Stimulated activated CD8-positive, alpha-beta memory T cell treated with anti-CD3 and anti-CD28 coated beads, Interleukin-12 subunit alpha, Interleukin-12 subunit beta, amount 100 ng/mL, for 24 hours (primary cell): ENCODE data around the gene STK38L.

Experiments used
- DNase-seq: peaks from one replicate; pipeline ENCODE4 v3.0.0-alpha.2; 2020; ENCODE audit errors: extremely low read depth

STK38L gene

GRCh38 chr12:27345376-27345775 is 101.3 kb downstream of the STK38L start:
- no peak for DNase-seq

DNA sequence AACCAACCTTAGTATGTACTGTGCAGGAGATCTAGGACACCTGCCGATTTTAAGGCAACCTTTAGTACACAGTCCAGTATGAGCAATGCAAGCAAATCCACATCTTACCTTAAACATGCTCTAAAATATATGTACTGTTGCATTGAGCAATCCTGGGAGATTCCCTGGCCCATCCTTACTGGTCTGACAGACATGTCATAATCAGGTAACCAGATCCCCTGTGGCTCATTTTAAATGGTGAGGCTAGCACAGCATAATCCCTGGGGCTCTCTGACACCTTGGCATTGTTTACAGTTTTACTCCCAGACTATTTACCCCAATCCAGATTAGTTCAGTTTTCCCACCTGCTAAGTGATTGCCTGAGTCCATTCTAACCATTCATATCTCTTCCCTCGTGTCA is 103.7 kb downstream of the STK38L start:
- DNase-seq, result no peak

DNA sequence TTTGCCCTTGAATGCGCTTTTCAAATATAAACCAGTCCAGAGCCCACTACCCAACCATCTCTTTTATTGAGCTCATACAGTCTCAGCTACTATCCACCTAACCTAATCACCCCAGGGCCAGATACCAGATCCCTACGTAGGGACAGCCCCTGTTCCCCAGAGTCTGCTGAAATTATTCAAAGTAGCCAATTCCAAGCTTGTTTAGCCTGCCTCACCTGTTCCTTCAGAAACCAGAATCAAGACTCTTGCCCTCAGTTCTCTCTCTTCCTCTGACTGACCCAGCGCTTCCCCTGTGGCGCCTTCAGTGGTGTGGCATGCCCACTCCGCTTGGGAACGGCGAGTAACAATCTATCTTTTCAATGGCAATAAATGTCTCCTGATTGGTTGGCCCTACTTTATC is 107.4 kb downstream of the STK38L start:
- no peak for DNase-seq

- no peak for DNase-seq
Measured at GRCh38 chr12:27355486-27355885, 111.4 kb downstream of the STK38L start.

GRCh38 chr12:27355979-27356378 is 111.9 kb downstream of the STK38L start:
- DNase-seq, result no peak

DNA sequence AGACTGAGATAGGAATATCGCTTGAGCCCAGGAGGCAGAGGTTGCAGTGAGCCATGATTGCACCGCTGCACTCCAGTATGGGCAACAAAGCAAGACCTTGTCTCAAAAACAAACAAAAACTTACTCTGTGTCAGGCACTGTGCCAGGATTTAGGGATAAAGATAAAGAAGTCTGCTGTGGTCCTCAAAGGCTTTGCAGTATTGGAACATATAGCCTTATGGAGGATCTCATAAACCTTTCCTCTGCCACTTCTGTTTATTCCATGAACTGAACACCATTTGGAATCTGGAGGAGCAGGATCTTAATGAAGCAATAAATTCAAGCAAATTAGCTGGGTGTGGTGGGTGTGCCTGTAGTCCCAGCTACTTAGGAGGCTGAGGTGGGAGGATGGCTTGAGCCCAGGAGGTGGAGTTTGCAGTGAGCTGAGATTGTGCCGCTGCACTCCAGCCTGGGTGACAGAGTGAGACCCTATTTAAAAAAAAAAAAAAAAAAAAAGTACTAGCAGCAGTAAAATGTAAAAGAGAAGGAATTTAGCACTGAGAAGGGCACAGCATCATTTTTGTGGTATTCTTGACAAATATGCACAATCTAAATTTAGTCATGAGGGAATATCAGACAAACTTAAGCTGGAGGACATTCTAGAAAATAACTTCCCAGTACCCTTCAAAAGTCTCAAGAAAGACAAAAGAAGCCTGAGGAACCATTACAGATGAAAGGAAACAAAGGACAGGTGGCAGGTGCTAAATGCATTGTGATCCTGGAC is 115.7 kb downstream of the STK38L start:
- no peak for DNase-seq

GRCh38 chr12:27361372-27361771 is 117.3 kb downstream of the STK38L start:
- DNase-seq, result no peak

GRCh38 chr12:27366621-27367020 is 122.5 kb downstream of the STK38L start:
- no peak for DNase-seq

DNA sequence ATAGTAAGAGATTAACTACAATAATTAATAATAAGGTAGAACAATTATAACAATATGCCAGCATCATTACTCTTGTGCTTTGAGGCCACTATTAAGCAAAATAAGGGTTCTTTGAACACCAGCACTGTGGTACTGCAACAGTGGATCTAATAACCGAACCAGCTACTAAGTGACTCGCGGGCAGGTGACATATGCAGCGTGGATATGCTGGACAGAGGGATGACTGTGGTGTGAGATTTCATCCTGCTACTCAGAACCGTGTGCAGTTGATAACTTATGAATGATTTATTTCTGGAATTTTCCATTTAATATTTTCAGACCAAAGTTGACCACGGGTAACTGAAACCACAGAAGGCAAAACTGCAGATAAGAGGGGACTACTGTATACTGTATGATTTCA is 123.0 kb downstream of the STK38L start:
- no peak for DNase-seq
